Astrocyte (in vitro differentiated cells and primary cell): ENCODE results near the gene TMA7B. TPM values are rescaled to one million over a fixed set of nuclear protein-coding genes. Genes with fewer than 3 reads are reported as not detected.

Experiments
- DNase-seq: peaks from one replicate; pipeline ENCODE4 v3.0.0-alpha.2; 2010; ENCODE audit warnings: low read depth
- FAIRE-seq: peaks from 2 replicates; lab custom pipeline; 2011; peaks lifted over from hg19 to GRCh38; lab: Jason Lieb, UNC
- H2AFZ ChIP-seq: 2 replicates; pipeline ENCODE4 v1.6.0; 2012; ENCODE audit warnings: low read depth, low read length, inconsistent platforms
- H3K27ac ChIP-seq: 2 replicates; pipeline ENCODE4 v1.5.1; 2011; ENCODE audit warnings: low read depth, low read length, inconsistent platforms
- H3K27me3 ChIP-seq: 2 replicates; pipeline ENCODE4 v1.6.0; 2011; ENCODE audit warnings: low read length, inconsistent platforms; ENCODE audit not compliant: insufficient read depth
- H3K36me3 ChIP-seq: 2 replicates; pipeline ENCODE4 v1.5.1; 2011; ENCODE audit warnings: low read length, inconsistent platforms; ENCODE audit not compliant: insufficient read depth
- H3K4me1 ChIP-seq: 2 replicates; pipeline ENCODE4 v1.5.1; 2011; ENCODE audit warnings: low read length, inconsistent platforms; ENCODE audit not compliant: insufficient read depth
- H3K4me2 ChIP-seq: 2 replicates; pipeline ENCODE4 v1.6.0; 2012; ENCODE audit warnings: low read length, inconsistent platforms
- H3K4me3 ChIP-seq: 2 replicates; pipeline ENCODE4 v1.5.1; 2011; ENCODE audit warnings: low read depth, mild to moderate bottlenecking, low read length, inconsistent platforms; ENCODE audit not compliant: insufficient read depth
- H3K79me2 ChIP-seq: 2 replicates; pipeline ENCODE4 v1.6.0; 2012; ENCODE audit warnings: mild to moderate bottlenecking, low read length, inconsistent platforms; ENCODE audit not compliant: insufficient read depth
- H3K9ac ChIP-seq: 2 replicates; pipeline ENCODE4 v1.6.0; 2012; ENCODE audit warnings: mild to moderate bottlenecking, low read length, inconsistent platforms
- H3K9me3 ChIP-seq: 2 replicates; pipeline ENCODE4 v1.5.1; 2012; ENCODE audit warnings: low read depth, mild to moderate bottlenecking, low read length, inconsistent platforms; ENCODE audit not compliant: insufficient read depth
- H4K20me1 ChIP-seq: 2 replicates; pipeline ENCODE4 v1.6.0; 2012; ENCODE audit warnings: low read length, inconsistent platforms; ENCODE audit not compliant: insufficient read depth
- H3K27ac Mint-ChIP-seq: one replicate; pipeline ENCODE4 v1.8.0; 2021; ENCODE audit warnings: mild to moderate bottlenecking, mixed read lengths; ENCODE audit not compliant: unreplicated experiment
- H3K27me3 Mint-ChIP-seq: one replicate; pipeline ENCODE4 v1.8.0; 2021; ENCODE audit warnings: low read depth, mixed read lengths; ENCODE audit not compliant: unreplicated experiment
- H3K36me3 Mint-ChIP-seq: one replicate; pipeline ENCODE4 v1.8.0; 2021; ENCODE audit warnings: low read depth, mixed read lengths; ENCODE audit not compliant: unreplicated experiment
- H3K4me1 Mint-ChIP-seq: one replicate; pipeline ENCODE4 v1.8.0; 2021; ENCODE audit warnings: low read depth, mixed read lengths; ENCODE audit not compliant: unreplicated experiment
- H3K4me3 Mint-ChIP-seq: one replicate; pipeline ENCODE4 v1.8.0; 2021; ENCODE audit warnings: mild to moderate bottlenecking, moderate library complexity, mixed read lengths; ENCODE audit not compliant: unreplicated experiment
- H3K9me3 Mint-ChIP-seq: one replicate; pipeline ENCODE4 v1.8.0; 2021; ENCODE audit warnings: mild to moderate bottlenecking, mixed read lengths; ENCODE audit not compliant: unreplicated experiment
- EZH2 ChIP-seq: IDR thresholded peaks from 2 replicates; pipeline ENCODE4 v1.6.1; 2012; ENCODE audit warnings: mild to moderate bottlenecking, low read length, inconsistent platforms; ENCODE audit not compliant: insufficient read depth
- total RNA-seq: library from RNA; stranded (reverse); gene quantifications from 2 replicates; pipeline ENCODE4 v1.2.1, GENCODE V29; 2021
- TF ChIP-seq, protein P1 (sequence below): IDR thresholded peaks from 2 replicates; pipeline ENCODE4 v1.5.1; 2011; ENCODE audit warnings: low read depth, mild to moderate bottlenecking, inconsistent platforms, low read length, moderate library complexity; ENCODE audit not compliant: insufficient read depth

The TMA7B gene
- total RNA-seq, 1 donor from 2014 or later = not detected

DNA sequence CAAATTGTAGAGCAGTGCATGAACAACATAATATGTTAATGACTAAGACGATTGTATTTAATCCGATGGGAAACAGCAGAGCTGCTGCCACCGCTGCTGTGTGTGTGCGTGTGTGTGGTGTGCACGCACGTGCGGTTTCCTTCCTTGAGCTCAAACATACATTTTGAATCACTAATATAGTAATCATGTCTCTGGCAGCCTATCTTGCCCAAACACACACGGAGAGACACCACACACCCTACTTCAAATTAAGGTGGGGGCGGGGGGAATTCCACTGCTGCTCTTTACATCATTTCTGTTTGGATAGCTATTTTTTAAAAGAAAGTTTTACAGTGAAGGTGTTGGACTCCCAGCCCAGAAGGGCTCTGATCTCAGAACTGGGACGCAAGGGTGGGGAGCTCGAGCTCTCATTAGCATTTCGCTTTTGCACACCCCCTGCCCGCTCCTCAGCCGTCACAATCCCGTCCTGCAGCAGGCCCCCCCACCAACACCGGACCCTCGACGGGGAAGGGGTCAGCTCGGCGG lies 33.9 kb downstream of the TMA7B start:
- no peaks in the 10 kb centered on the region for H3K36me3 ChIP-seq
- no peak for DNase-seq
- H3K9ac ChIP-seq = no peak overlapping the region
- peaks cover 12% of the 10 kb centered on the region for H3K27me3 ChIP-seq
- peak overlapping the region; percentile 45 for H3K4me2 ChIP-seq
- H2AFZ ChIP-seq = peak overlapping the region; percentile 29
- no peaks in the 10 kb centered on the region for H3K36me3 Mint-ChIP-seq
- FAIRE-seq = no peak
- H3K27ac ChIP-seq = no peak overlapping the region
- peaks cover 42% of the 10 kb centered on the region for H3K27me3 Mint-ChIP-seq
- no peaks in the 10 kb centered on the region for H3K79me2 ChIP-seq
- H4K20me1 ChIP-seq = no peaks in the 10 kb centered on the region
- no peak overlapping the region for H3K27ac Mint-ChIP-seq
- H3K4me1 Mint-ChIP-seq = peaks cover 22% of the 10 kb centered on the region
- no peak for TF ChIP-seq EZH2
- TF ChIP-seq, protein P1, sequence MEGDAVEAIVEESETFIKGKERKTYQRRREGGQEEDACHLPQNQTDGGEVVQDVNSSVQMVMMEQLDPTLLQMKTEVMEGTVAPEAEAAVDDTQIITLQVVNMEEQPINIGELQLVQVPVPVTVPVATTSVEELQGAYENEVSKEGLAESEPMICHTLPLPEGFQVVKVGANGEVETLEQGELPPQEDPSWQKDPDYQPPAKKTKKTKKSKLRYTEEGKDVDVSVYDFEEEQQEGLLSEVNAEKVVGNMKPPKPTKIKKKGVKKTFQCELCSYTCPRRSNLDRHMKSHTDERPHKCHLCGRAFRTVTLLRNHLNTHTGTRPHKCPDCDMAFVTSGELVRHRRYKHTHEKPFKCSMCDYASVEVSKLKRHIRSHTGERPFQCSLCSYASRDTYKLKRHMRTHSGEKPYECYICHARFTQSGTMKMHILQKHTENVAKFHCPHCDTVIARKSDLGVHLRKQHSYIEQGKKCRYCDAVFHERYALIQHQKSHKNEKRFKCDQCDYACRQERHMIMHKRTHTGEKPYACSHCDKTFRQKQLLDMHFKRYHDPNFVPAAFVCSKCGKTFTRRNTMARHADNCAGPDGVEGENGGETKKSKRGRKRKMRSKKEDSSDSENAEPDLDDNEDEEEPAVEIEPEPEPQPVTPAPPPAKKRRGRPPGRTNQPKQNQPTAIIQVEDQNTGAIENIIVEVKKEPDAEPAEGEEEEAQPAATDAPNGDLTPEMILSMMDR = no peak
- H3K4me3 ChIP-seq = no peak overlapping the region
- no peak overlapping the region for H3K4me3 Mint-ChIP-seq
- H3K9me3 Mint-ChIP-seq = no peaks in the 10 kb centered on the region
- peaks cover 6% of the 10 kb centered on the region for H3K4me1 ChIP-seq
- H3K9me3 ChIP-seq = no peaks in the 10 kb centered on the region

DNA sequence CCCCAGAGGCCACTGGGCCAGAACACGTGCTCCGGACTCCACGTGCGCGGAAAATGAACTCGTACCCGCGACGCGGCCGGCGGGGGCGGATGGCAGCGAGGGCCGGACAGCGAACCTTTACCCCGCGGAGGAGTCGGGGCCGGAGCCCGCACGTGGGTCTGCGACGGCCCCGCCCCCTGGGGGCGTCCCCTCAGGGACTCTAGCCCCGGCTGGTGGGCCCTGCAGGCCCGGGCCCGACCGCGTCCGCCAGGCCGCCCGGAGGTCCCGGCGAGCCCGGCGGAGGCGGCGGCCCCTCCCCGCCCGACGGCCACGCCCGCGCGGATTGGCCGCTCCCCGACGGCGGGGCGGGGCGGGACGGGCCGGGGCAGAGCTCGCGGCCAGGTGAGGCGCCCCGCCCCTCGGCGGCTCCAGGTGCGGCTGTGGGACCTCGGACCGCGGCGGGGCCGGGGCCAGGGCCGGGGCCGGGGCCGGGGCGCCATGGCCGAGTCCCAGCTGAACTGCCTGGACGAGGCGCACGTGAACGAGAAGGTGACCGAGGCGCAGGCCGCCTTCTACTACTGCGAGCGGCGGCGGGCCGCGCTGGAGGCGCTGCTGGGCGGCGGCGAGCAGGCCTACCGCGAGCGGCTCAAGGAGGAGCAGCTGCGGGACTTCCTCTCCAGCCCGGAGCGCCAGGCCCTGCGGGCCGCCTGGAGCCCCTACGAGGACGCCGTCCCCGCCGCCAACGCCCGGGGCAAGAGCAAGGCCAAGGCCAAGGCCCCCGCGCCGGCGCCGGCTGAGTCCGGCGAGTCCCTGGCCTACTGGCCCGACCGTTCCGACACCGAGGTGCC lies 34.6 kb downstream of the TMA7B start, which contains the start of gene FAM83F:
TSS of gene FAM83F (plus strand) at position 389 of the 827 bp plus-strand sequence. CDS start at position 478, 89 bp downstream.
- no peak within 1 kb of the TSS for H3K27ac Mint-ChIP-seq
- peak within 1 kb of the TSS; percentile 29 for H2AFZ ChIP-seq
- H3K4me1 Mint-ChIP-seq = peaks cover 27% of the 10 kb centered on the region
- no peak for TF ChIP-seq EZH2
- TF ChIP-seq, protein P1 = no peak
- H3K27me3 ChIP-seq = peaks cover 12% of the 10 kb centered on the region
- no peak within 1 kb of the TSS for H3K4me3 Mint-ChIP-seq
- H3K27ac ChIP-seq = no peak within 1 kb of the TSS
- H3K9ac ChIP-seq = no peak within 1 kb of the TSS
- peaks cover 35% of the 10 kb centered on the region for H3K27me3 Mint-ChIP-seq
- H4K20me1 ChIP-seq = no peaks in the 10 kb centered on the region
- H3K36me3 Mint-ChIP-seq = no peaks in the 10 kb centered on the region
- DNase-seq (no peak), FAIRE-seq (no peak)
- peaks cover 12% of the 10 kb centered on the region for H3K4me1 ChIP-seq
- H3K4me2 ChIP-seq = peak within 1 kb of the TSS; percentile 45
- no peaks in the 10 kb centered on the region for H3K79me2 ChIP-seq
- no peaks in the 10 kb centered on the region for H3K9me3 ChIP-seq
- H3K9me3 Mint-ChIP-seq = no peaks in the 10 kb centered on the region
- no peak within 1 kb of the TSS for H3K4me3 ChIP-seq
- no peaks in the 10 kb centered on the region for H3K36me3 ChIP-seq
